GM18505 (cell line): ENCODE results near the gene ASPG.

Experiments
- ATAC-seq: cut with Tn5 transposase; IDR thresholded peaks from one replicate; pipeline ENCODE4 v1.9.1; 2021; ENCODE audit not compliant: unreplicated experiment
- POLR2A ChIP-seq: IDR thresholded peaks from 4 replicates; pipeline ENCODE4 v1.6.1; 2011; ENCODE audit warnings: borderline replicate concordance; ENCODE audit not compliant: insufficient read depth, insufficient read length; ENCODE audit errors: extremely low read depth

Gene ASPG

GRCh38 chr14:104126753-104127152 is 41.3 kb downstream of the ASPG start:
- TF ChIP-seq POLR2A: no peak
- no peak for ATAC-seq

GRCh38 chr14:104128981-104129380 is 43.5 kb downstream of the ASPG start:
- ATAC-seq: no peak
- TF ChIP-seq POLR2A: no peak

DNA sequence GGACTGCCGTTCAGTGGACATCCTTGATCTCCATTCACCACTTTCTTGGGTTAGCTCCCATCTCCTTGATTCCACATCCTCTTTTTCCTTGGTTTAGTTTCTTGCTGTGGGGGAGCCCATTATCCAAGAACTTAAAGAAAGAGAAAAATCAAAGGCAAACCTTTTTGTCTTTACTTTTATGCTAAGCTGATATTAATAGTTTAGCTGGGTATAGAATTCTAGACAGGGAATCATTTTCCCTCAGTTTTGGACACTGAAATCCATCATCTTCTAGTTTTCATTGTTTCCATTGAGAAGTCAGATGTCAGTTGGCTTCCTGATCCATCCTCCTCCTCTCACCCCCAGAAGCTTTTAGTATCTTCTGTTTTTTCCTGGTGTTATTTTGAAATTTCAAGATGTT is 44.1 kb downstream of the ASPG start:
- no peak for ATAC-seq
- TF ChIP-seq POLR2A: no peak

DNA sequence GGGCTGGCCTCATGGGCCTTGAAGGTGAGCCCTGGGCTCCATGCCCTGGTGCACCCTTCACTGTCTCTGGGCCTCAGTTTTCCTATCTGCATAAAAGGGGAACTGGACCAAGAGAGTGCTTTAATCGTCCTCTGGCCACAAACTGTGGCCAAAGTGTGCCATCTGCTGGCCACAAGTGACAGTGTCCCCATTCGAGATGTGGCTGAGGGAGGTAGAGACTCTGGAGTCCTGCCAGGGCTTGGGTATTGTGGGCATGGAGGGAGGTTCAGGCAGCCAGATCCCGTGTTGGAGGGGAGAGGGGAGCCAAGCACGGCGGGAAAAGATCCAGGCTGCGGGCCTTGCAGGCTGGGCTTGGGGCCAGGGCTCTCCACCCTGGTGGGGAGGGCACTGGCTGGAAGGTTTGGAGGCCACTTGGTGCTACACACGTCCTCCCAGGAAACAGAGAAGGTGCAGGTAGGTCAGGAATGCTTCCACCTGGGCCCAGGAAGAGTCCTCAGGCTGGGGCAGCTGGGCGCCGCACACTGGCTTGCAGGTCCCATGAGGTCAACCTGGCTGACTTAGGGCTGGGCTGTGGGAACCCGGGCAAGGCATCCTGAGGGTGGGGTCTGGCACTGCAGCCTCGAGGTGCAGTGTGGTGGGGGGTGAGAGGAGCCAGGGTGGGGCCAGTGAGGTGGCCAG is 45.6 kb downstream of the ASPG start:
- no peak for ATAC-seq
- no peak for TF ChIP-seq POLR2A

GRCh38 chr14:104131968-104132732 is 46.6 kb downstream of the ASPG start:
- no peak for ATAC-seq
- TF ChIP-seq POLR2A: no peak

DNA sequence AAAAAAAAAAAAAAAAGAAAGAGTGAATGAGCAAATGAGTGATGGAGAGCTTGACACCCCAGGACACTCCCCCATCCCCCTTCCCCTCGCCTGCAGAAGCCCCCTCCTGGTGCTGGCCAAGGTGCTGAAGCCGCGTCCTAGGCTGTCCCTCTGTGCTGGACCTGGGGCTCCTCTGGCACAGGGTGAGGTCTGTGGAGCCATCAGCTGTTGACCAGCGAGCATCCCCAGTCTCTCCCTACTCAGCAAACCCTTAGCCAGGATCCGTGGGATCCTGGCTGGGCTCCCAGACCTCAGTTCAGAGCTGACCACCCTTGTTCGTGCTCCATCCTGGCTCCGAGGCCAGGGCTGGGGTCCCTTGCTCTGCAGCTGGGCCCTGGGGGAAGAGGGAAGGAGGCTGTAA is 47.5 kb downstream of the ASPG start:
- no peak for ATAC-seq
- no peak for TF ChIP-seq POLR2A

- no peak for ATAC-seq
- no peak for TF ChIP-seq POLR2A
Observed at GRCh38 chr14:104133496-104133895, 48.0 kb downstream of the ASPG start.

DNA sequence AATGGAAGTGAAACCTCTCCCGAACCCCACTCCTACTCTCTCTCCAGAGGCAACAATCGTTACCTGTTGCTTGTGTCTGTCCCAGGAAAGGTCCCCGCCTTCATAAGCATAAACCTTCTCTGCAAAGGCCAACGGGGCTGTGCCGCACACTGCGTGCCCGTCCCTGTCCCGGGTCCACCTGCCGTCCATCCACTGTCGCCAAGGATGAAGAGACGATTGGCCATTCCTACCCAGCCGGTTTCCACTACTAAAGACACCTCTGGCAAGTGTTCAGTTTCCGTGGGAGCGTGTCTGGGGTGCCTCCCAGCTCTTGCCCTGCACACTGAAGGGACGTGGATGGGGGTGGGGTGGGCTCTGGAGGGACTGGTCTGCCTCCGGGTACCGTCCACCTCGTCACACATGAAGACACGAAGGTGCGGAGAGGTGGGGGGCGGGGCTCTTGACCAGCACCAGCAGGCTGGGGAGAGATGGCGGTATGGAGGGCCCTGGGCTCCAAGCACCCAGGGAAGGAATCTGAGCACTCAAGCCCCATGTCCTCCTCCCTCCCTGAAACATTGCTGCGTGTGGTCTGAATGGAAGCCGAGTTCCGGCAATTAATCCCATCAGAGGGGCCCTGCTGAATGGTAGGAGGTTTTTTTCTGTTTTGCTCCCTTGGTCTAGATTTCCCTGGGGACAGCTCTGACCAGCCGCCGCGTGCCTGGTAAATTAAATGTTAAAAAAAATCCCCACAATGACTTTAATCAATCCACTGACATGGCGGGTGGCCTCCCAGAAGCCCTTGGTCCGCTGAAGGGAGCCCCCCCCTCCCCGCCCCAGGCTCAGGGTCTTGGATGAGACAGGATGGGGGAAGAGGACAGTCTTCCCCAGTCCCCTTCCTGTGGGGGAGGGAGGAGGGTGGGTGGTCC is 48.8 kb downstream of the ASPG start:
- no peak for ATAC-seq
- TF ChIP-seq POLR2A: no peak

DNA sequence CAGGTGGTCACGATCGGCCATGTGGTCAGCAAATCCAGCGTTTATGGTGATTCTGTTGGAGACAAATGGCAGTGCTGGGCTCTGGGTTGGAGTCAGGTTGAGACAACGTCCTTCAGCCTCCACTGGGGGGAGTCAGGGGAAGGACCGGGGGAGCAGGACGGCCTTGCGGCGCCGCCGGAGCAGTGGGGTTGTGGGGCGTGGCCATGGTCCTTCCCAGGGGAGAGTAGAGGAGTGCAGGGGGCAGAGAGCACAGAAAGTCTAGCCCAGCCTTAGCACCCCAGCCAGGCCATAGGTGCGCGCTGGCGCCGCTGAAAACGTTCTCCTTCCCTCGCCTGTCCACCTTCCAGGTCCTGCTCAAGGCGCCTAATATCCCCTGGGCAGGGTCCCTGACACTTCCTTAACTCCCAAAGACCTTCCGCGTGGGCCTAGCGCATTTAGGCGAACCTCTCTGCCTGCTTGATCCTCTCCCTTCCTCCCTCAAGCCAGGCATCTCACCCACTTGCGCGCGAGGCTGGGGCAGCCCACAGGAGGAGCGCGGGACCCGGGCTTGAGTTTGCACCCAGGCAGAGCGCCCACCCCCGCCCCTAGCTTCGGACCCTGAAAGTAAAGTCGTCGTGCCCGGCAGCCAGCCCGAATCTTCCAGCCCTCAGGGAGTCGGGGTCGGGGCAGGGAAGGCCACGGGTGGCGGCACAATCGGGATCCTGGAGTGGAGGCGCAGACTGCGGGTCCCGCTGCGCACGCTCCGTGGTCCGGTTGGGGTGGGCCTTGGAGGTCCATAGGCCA is 49.8 kb downstream of the ASPG start:
- ATAC-seq: no peak
- TF ChIP-seq POLR2A: no peak

- ATAC-seq: no peak
- no peak for TF ChIP-seq POLR2A
Observed at GRCh38 chr14:104135904-104136471, 50.5 kb downstream of the ASPG start.

DNA sequence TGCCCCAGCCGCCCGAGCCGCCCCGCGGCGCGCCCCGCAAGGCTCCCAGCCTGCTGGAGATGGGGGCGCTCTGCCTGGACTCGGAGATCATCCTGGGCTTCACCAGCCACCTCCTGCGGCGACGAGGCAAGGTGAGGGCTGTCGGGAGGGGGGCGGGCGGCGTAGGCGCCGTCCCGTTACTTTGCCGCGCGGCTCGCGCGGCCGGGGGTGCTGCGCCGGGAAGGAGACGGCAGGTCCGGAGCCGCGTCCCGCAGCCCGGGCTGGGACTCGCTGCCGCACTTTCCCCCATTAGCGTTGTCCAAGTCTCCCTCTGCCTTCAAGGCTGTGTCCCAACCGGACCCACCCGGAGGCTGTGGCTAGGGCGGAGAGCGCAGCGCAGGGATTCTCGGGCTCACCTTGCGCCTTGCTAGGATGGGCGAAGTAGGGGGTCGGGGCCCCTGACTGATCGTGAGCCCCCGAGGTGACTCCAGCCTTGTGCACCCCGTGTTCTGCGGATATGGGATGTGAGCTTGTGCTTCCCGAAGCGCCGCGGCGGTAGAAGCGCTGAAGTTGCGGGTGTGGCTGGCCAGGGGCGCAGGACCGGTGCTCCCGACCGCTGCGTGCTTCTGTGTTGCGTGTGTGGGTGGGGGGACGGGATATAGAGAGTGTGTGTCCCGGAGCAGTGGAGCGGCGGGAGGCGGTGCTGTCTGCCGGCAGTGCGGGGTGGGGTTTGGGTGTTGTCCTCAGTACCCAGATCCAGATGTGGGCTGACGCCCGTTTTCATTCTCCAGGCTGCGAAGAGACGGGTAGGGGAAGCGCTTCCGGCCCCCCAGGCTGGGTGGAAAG is 51.2 kb downstream of the ASPG start:
- no peak for TF ChIP-seq POLR2A
- ATAC-seq: no peak

DNA sequence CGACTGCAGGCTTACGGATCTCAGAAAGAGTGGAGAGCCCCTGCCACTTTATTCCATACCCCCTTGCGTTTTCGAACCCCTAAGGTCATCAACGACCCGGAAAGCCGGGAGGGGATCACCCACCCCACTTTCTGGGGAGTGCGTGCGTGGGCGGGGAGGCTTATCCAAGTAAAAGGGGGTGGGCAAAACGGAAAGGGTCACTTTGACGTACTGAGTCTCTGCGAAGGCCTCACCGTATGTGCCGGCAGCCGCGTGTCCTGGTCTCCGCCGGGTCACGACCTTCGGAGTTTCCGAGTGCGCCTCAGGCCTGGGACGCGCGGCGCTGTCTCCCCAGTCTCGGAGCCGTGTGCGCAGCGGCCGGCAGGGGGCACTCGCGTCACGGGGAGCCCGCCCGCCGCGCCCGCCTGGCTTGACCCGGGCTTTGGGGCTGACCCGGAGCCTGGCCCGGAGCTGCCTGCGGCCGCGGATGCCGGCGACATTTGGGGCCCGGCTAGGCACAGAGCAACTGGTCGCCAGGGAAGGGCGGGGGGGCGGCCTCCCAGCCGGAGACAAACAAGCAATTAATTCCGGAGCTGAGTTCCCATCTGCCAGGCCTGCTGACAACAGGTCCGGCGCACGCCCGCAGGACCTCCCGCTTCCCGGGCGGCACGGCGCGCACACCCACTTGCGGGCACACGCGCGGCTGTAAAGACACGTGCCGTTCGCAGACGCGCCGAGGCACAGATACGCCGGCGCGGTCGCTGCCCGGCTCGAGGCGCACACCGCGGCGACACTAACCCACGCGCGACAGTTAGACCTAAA is 52.0 kb downstream of the ASPG start:
- ATAC-seq: no peak
- TF ChIP-seq POLR2A: no peak
